ENCODE measurements around the gene OPALIN. TPM values are rescaled to one million over a fixed set of nuclear protein-coding genes. Genes with fewer than 3 reads are reported as not detected.

The OPALIN gene
- total RNA-seq, 4 donors from 2014 or later, result not detected

GRCh38 chr10:96384506-96384905 is 25.7 kb upstream of the OPALIN start:
- intact Hi-C loops (cut with DNase I), result no loop called here

DNA sequence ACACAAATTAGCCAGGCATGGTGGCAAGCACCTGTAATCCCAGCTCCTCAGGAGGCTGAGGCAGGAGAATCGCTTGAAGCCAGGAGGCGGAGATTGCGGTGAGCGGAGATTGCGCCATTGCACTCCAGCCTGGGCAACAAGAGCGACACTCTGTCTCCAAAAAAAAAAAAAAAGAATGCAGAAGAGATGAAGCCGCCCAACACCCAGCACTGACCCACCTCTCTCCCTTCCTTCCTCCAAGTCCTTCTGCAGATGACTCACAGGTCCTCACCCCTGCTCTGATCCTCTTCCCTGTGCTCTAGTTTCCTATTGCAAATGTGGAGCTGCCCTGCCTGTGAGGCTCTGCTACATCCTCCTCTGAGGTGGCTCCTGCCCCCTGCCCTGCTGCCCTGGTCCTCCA is 22.0 kb upstream of the OPALIN start:
- intact Hi-C loops (cut with DNase I), result no loop called here
- 83% methylated on average over 7 of the region's 7 CpGs for WGBS
- no peaks in the 10 kb centered on the region for H3K36me3 ChIP-seq
- no peaks in the 10 kb centered on the region for H3K27me3 ChIP-seq
- no peaks in the 10 kb centered on the region for H3K9me3 ChIP-seq
- no peak for TF ChIP-seq POLR2A (IDR thresholded peaks at IDR 0.05; ENCODE audit: low read depth)
- no peak for TF ChIP-seq CTCF (IDR thresholded peaks at IDR 0.05)
- no peak for TF ChIP-seq POLR2AphosphoS5 (IDR thresholded peaks at IDR 0.05)
- TF ChIP-seq EP300 (IDR thresholded peaks at IDR 0.05), result no peak
- no peak for DNase-seq (ENCODE audit: extremely low spot score)
- peaks cover 7 to 20% (median 18%) of the 10 kb centered on the region in 4 donors for H3K4me1 ChIP-seq
- H3K27ac ChIP-seq (replicated peaks in 1 of 4), result no peak overlapping the region
- no peak overlapping the region for H3K4me3 ChIP-seq

More at GRCh38 chr10:96384506-96384905, 25.7 kb upstream of the OPALIN start:
- Histone ChIP-seq H3K9me3 (no peaks in the 10 kb centered on the region), H3K4me1 (peaks cover 0 to 3% (median 1%) of the 10 kb centered on the region in 4 donors), H3K36me3 (no peaks in the 10 kb centered on the region), H3K27me3 (no peaks in the 10 kb centered on the region), H3K27ac (replicated peaks in 1 of 4) (no peak overlapping the region), H3K4me3 (no peak overlapping the region)
- WGBS, result 85% methylated on average over 21 of the region's 25 CpGs
- TF ChIP-seq CTCF (IDR thresholded peaks at IDR 0.05) (no peak), EP300 (IDR thresholded peaks at IDR 0.05) (no peak), POLR2AphosphoS5 (IDR thresholded peaks at IDR 0.05) (no peak), POLR2A (IDR thresholded peaks at IDR 0.05; ENCODE audit: low read depth) (no peak)
- DNase-seq (ENCODE audit: extremely low spot score), result no peak

DNA sequence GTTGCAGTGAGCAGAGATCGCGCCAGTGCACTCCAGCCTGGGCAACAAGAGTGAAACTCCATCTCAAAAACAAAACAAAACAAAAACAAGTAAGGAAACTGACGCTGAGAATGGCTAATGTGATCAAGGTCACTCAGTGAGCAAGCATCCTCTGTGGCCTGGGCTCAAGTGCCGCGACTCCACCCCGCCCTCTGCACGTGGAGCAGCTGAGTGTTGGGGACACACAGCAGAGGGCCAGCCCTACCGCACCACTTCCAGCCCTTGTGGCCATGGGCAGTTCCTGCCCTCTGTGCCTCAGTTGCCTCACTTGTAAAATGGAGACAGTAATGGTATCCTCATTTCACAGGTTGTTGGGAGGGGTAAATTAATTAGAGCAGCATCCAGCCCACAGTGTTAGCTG is 21.0 kb upstream of the OPALIN start:
- H3K9me3 ChIP-seq, result no peaks in the 10 kb centered on the region
- H3K4me1 ChIP-seq, result peaks cover 7 to 29% (median 28%) of the 10 kb centered on the region in 4 donors
- H3K4me3 ChIP-seq, result no peak overlapping the region
- intact Hi-C loops (cut with DNase I), result loop anchor here (5.0 to 10.0 kb wide), 3 partner anchors 133 to 645 kb away; partner anchors contain the start of genes LCOR and TLL2
- no peak for TF ChIP-seq CTCF (IDR thresholded peaks at IDR 0.05)
- no peak for TF ChIP-seq POLR2A (IDR thresholded peaks at IDR 0.05; ENCODE audit: low read depth)
- no peak for TF ChIP-seq POLR2AphosphoS5 (IDR thresholded peaks at IDR 0.05)
- no peak for TF ChIP-seq EP300 (IDR thresholded peaks at IDR 0.05)
- 76% methylated on average over 6 of the region's 8 CpGs for WGBS
- H3K27me3 ChIP-seq, result no peaks in the 10 kb centered on the region
- no peaks in the 10 kb centered on the region for H3K36me3 ChIP-seq
- no peak for DNase-seq (ENCODE audit: extremely low spot score)
- H3K27ac ChIP-seq (replicated peaks in 1 of 4), result no peak overlapping the region

DNA sequence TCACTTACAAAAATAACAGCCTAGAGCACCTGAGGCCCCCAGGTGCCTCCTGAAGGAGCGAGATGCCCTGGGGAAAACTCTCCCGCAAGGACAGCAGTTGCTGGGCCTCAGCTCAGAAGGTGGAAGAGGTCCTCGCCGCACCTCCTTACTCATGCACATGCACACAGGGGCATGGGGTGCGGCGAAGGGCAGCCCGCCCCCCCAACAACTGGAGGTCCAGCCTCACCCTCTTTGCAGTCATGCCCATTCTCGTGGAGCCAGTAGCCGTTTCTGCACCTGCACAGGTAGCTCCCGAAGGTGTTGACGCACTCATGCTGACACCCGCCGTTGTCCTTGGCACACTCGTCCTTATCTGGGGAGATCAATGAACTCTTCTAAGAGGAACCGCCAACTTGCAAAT is 19.9 kb upstream of the OPALIN start:
- no peak overlapping the region for H3K27ac ChIP-seq (replicated peaks in 1 of 4)
- H3K27me3 ChIP-seq, result no peaks in the 10 kb centered on the region
- no peaks in the 10 kb centered on the region for H3K36me3 ChIP-seq
- H3K4me1 ChIP-seq, result peaks cover 7 to 34% (median 31%) of the 10 kb centered on the region in 4 donors
- TF ChIP-seq EP300 (IDR thresholded peaks at IDR 0.05) (no peak), CTCF (IDR thresholded peaks at IDR 0.05) (no peak), POLR2AphosphoS5 (IDR thresholded peaks at IDR 0.05) (no peak), POLR2A (IDR thresholded peaks at IDR 0.05; ENCODE audit: low read depth) (no peak)
- H3K4me3 ChIP-seq, result no peak overlapping the region
- 86% methylated on average over 14 of the region's 15 CpGs for WGBS
- DNase-seq (ENCODE audit: extremely low spot score), result no peak
- H3K9me3 ChIP-seq, result no peaks in the 10 kb centered on the region
- intact Hi-C loops (cut with DNase I), result loop anchor here (5.0 to 10.0 kb wide), 3 partner anchors 134 to 646 kb away; partner anchors contain the start of genes LCOR and TLL2

DNA sequence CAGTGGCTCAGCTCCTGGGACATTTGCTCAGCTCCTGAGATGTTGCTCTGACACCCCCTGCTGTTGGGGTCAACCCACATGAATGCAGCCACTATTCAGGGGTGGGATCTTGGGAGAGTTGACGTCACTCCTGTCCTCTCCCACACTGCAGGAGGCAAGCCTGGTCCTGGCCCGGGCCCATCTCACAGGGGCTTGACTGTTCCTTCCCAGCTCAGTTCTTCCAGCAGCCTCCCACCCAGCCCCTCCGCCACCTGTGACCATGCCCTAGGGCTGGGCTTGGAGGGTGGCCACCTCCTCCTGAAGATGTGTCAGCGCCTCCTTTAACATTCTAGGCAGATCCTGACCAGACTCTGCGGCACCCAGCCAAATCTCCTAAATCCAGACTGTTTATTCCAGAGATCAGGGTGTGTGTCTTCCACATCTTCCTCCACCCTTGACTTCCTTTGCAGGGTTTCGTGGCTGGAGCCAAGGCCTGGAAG is 19.1 kb upstream of the OPALIN start:
- intact Hi-C loops (cut with DNase I), result loop anchor here (5.0 to 10.0 kb wide), 3 partner anchors 134 to 647 kb away; partner anchors contain the start of genes LCOR and TLL2
- H3K27ac ChIP-seq (replicated peaks in 1 of 4), result peak overlapping the region in 1 of 4 donors; percentile 22
- peaks cover 7 to 34% (median 31%) of the 10 kb centered on the region in 4 donors for H3K4me1 ChIP-seq
- 16% methylated on average over 5 of the region's 6 CpGs for WGBS
- no peak overlapping the region for H3K4me3 ChIP-seq
- DNase-seq (ENCODE audit: extremely low spot score), result no peak
- H3K9me3 ChIP-seq, result no peaks in the 10 kb centered on the region
- H3K27me3 ChIP-seq, result no peaks in the 10 kb centered on the region
- no peaks in the 10 kb centered on the region for H3K36me3 ChIP-seq
- TF ChIP-seq CTCF (IDR thresholded peaks at IDR 0.05) (no peak), POLR2A (IDR thresholded peaks at IDR 0.05; ENCODE audit: low read depth) (no peak), EP300 (IDR thresholded peaks at IDR 0.05) (no peak), POLR2AphosphoS5 (IDR thresholded peaks at IDR 0.05) (no peak)

Data from esophagus muscularis mucosa (tissue), 4 donors.